H1 (cell line): ENCODE data around the gene KCNJ12. TPM values are rescaled to one million over a fixed set of nuclear protein-coding genes. Genes with fewer than 3 reads are reported as not detected.

ENCODE experiments used
- CTCF ChIA-PET: fragments of 300-600 bp; sonication (Branson Sonifier 250); formaldehyde crosslinking; loops from one replicate; lab custom pipeline; 2021; ENCODE audit not compliant: partially characterized antibody; lab: Charles Lee
- POLR2A ChIA-PET: fragments of 300-600 bp; sonication (Branson Sonifier 250); formaldehyde crosslinking; loops from one replicate; lab custom pipeline; 2021; ENCODE audit warnings: inconsistent platforms; ENCODE audit not compliant: partially characterized antibody; lab: Charles Lee
- DNase-seq, 2 experiments: peaks; one replicate each; pipeline versions ENCODE4 v3.0.0 to v3.0.0-alpha.2; 2010 to 2022; ENCODE audit warnings: low spot score in 2 of 2, low read depth in 1 of 2, mixed read lengths in 1 of 2
- FAIRE-seq: peaks from 2 replicates; lab custom pipeline; 2011; peaks lifted over from hg19 to GRCh38; lab: Jason Lieb, UNC
- H2AFZ ChIP-seq: 2 replicates; pipeline ENCODE4 v1.8.1; 2012; ENCODE audit warnings: low read length, inconsistent platforms
- H2AK5ac ChIP-seq: 2 replicates; pipeline ENCODE4 v1.6.1; 2013; ENCODE audit warnings: low read depth, low read length
- H2BK120ac ChIP-seq: replicated peaks from 2 replicates; pipeline ENCODE3; 2013; ENCODE audit warnings: low read depth, low read length, inconsistent platforms
- H2BK12ac ChIP-seq: 2 replicates; pipeline ENCODE4 v1.6.1; 2013; ENCODE audit warnings: low read depth, low read length
- H2BK15ac ChIP-seq: 2 replicates; pipeline ENCODE4 v1.6.1; 2013; ENCODE audit warnings: low read length
- H2BK20ac ChIP-seq: 2 replicates; pipeline ENCODE4 v1.6.1; 2013; ENCODE audit warnings: low read length
- H2BK5ac ChIP-seq: 2 replicates; pipeline ENCODE4 v1.6.1; 2013; ENCODE audit warnings: low read depth, low read length
- H3K14ac ChIP-seq: 2 replicates; pipeline ENCODE4 v1.6.1; 2013; ENCODE audit warnings: inconsistent platforms; ENCODE audit not compliant: insufficient read length
- H3K18ac ChIP-seq: 2 replicates; pipeline ENCODE4 v1.6.1; 2013; ENCODE audit warnings: low read length; ENCODE audit errors: extremely low read depth
- H3K23ac ChIP-seq: 2 replicates; pipeline ENCODE4 v1.6.1; 2013; ENCODE audit warnings: inconsistent platforms; ENCODE audit not compliant: insufficient read length
- H3K23me2 ChIP-seq: 2 replicates; pipeline ENCODE4 v1.6.1; 2013; ENCODE audit warnings: low read depth, low read length
- H3K27ac ChIP-seq: 2 replicates; pipeline ENCODE4 v1.6.1; 2011; ENCODE audit warnings: low read depth, low read length, inconsistent platforms
- H3K27me3 ChIP-seq, 4 experiments: replicated peaks in 1 of 4; 1 replicate in 1 of 4; 2 replicates in 3 of 4; pipeline versions ENCODE4 v1.6.1 to v1.8.1; 2011 to 2013; ENCODE audit warnings: low read length in 3 of 4, mild to moderate bottlenecking in 3 of 4, inconsistent platforms in 2 of 4, mixed read lengths in 2 of 4, moderate library complexity in 1 of 4; ENCODE audit not compliant: control insufficient read depth in 3 of 4, insufficient read depth in 3 of 4; ENCODE audit errors: extremely low read depth in 1 of 4
- H3K36me3 ChIP-seq, 4 experiments: 2 replicates each; pipeline versions ENCODE4 v1.6.1 to v1.8.1; 2011 to 2013; ENCODE audit warnings: mild to moderate bottlenecking in 4 of 4, low read length in 3 of 4, moderate library complexity in 2 of 4, control low read depth in 1 of 4, inconsistent platforms in 1 of 4; ENCODE audit not compliant: insufficient read depth in 4 of 4, control insufficient read depth in 2 of 4
- H3K4ac ChIP-seq: replicated peaks from 2 replicates; pipeline ENCODE3; 2013; ENCODE audit warnings: low read length, low read depth, mixed read lengths, inconsistent platforms; ENCODE audit not compliant: insufficient read length
- H3K4me1 ChIP-seq, 4 experiments: replicated peaks in 1 of 4; 1 replicate in 1 of 4; 2 replicates in 3 of 4; pipeline versions ENCODE4 v1.6.1 to v1.8.1; 2011 to 2013; ENCODE audit warnings: low read length in 3 of 4, inconsistent platforms in 2 of 4, mixed read lengths in 1 of 4; ENCODE audit not compliant: insufficient read depth in 4 of 4, control insufficient read depth in 3 of 4
- H3K4me2 ChIP-seq, 2 experiments: 2 replicates each; pipeline versions ENCODE4 v1.6.1 to v1.8.1; 2011 to 2013; ENCODE audit warnings: low read depth in 2 of 2, low read length in 2 of 2, control low read depth in 1 of 2, inconsistent platforms in 1 of 2, mild to moderate bottlenecking in 1 of 2; ENCODE audit not compliant: insufficient read depth in 1 of 2
- H3K4me3 ChIP-seq, 4 experiments: fragments of 200-600, 300-600 bp in 1 of 4; sonication (generic), shearing (Covaris generic), sonication (Bioruptor Twin) in 1 of 4; 2 replicates each; pipeline versions ENCODE4 v1.5.1 to v1.8.1; 2011 to 2016; ENCODE audit warnings: low read length in 4 of 4, low read depth in 3 of 4, control low read depth in 2 of 4, inconsistent platforms in 2 of 4, mild to moderate bottlenecking in 2 of 4, mixed read lengths in 1 of 4, moderate library complexity in 1 of 4; ENCODE audit not compliant: insufficient read depth in 2 of 4; ENCODE audit errors: extremely low read depth in 1 of 4
- H3K56ac ChIP-seq: replicated peaks from 2 replicates; pipeline ENCODE3; 2013; ENCODE audit warnings: low read depth, mild to moderate bottlenecking, mixed read lengths, low read length, inconsistent platforms; ENCODE audit not compliant: insufficient read length
- H3K79me1 ChIP-seq: 2 replicates; pipeline ENCODE4 v1.6.1; 2013; ENCODE audit warnings: low read depth, low read length, control low read depth
- H3K79me2 ChIP-seq, 2 experiments: 2 replicates each; pipeline versions ENCODE4 v1.6.1 to v1.8.1; 2012 to 2013; ENCODE audit warnings: low read length in 2 of 2, mild to moderate bottlenecking in 2 of 2, inconsistent platforms in 1 of 2; ENCODE audit not compliant: insufficient read depth in 2 of 2, control insufficient read depth in 1 of 2
- H3K9ac ChIP-seq, 4 experiments: replicated peaks in 1 of 4; 1 replicate in 1 of 4; 2 replicates in 3 of 4; pipeline versions ENCODE4 v1.6.1 to v1.8.1; 2011 to 2013; ENCODE audit warnings: low read depth in 3 of 4, low read length in 3 of 4, control low read depth in 2 of 4, mild to moderate bottlenecking in 2 of 4, moderate library complexity in 2 of 4, inconsistent platforms in 1 of 4; ENCODE audit errors: extremely low read depth in 1 of 4
- H3K9me3 ChIP-seq, 2 experiments: 2 replicates each; pipeline versions ENCODE4 v1.6.1 to v1.8.1; 2012 to 2013; ENCODE audit warnings: mild to moderate bottlenecking in 2 of 2, moderate library complexity in 2 of 2, control low read depth in 1 of 2, inconsistent platforms in 1 of 2, low read depth in 1 of 2, low read length in 1 of 2, mixed read lengths in 1 of 2; ENCODE audit not compliant: insufficient read depth in 2 of 2
- H4K20me1 ChIP-seq, 2 experiments: replicated peaks in 1 of 2; 2 replicates each; pipeline versions ENCODE3 to v1.8.1; 2011 to 2013; ENCODE audit warnings: inconsistent platforms in 2 of 2, low read length in 2 of 2, mild to moderate bottlenecking in 1 of 2; ENCODE audit not compliant: insufficient read depth in 2 of 2, control insufficient read depth in 1 of 2
- H4K5ac ChIP-seq: 2 replicates; pipeline ENCODE4 v1.6.1; 2013; ENCODE audit warnings: low read length, low read depth, mixed read lengths, inconsistent platforms; ENCODE audit not compliant: insufficient read length
- H4K8ac ChIP-seq: 2 replicates; pipeline ENCODE4 v1.8.0; 2013; ENCODE audit warnings: mild to moderate bottlenecking, moderate library complexity, low read length, inconsistent platforms; ENCODE audit not compliant: insufficient read depth; ENCODE audit errors: extremely low read depth
- H4K91ac ChIP-seq: replicated peaks from 2 replicates; pipeline ENCODE3; 2013; ENCODE audit warnings: low read length, mixed read lengths, inconsistent platforms; ENCODE audit not compliant: insufficient read length
- EZH2 ChIP-seq: fragments of 200-600 bp; sonication (generic); IDR thresholded peaks from 2 replicates; pipeline ENCODE4 v1.7.1; 2012; ENCODE audit warnings: low read depth, mild to moderate bottlenecking, moderate library complexity, low read length, inconsistent platforms; ENCODE audit not compliant: severe bottlenecking
- HDAC2 ChIP-seq, 2 experiments: fragments of 300-600 bp in 1 of 2; sonication (generic) in 1 of 2; IDR thresholded peaks; 2 replicates each; pipeline ENCODE4 v1.6.1; 2011 to 2012; ENCODE audit warnings: low read depth in 2 of 2, low read length in 2 of 2, mild to moderate bottlenecking in 2 of 2, moderate library complexity in 2 of 2, borderline replicate concordance in 1 of 2, inconsistent platforms in 1 of 2
- KDM1A ChIP-seq: fragments of 200-600, 300-600 bp; sonication (generic); IDR thresholded peaks from 2 replicates; pipeline ENCODE4 v1.7.1; 2016; ENCODE audit warnings: mild to moderate bottlenecking, low read length, borderline replicate concordance
- RAD21 ChIP-seq, 2 experiments: IDR thresholded peaks in 1 of 2; conservative IDR thresholded peaks in 1 of 2; 2 replicates each; pipeline ENCODE4 v1.6.1; 2011; ENCODE audit warnings: low read depth in 2 of 2, low read length in 2 of 2, improper control_type of control experiment in 1 of 2, inconsistent platforms in 1 of 2, mild to moderate bottlenecking in 1 of 2, moderate library complexity in 1 of 2
- RBBP5 ChIP-seq: IDR thresholded peaks from 2 replicates; pipeline ENCODE4 v1.7.1; 2012; ENCODE audit warnings: low read depth, mild to moderate bottlenecking, inconsistent platforms, low read length, moderate library complexity, borderline replicate concordance
- RXRA ChIP-seq: IDR thresholded peaks from 2 replicates; pipeline ENCODE4 v1.6.1; 2011; ENCODE audit warnings: low read depth, mild to moderate bottlenecking, low read length, moderate library complexity; ENCODE audit not compliant: insufficient read depth
- SIX5 ChIP-seq: IDR thresholded peaks from 2 replicates; pipeline ENCODE4 v1.6.1; 2011; ENCODE audit warnings: mild to moderate bottlenecking, low read depth, low read length
- SUZ12 ChIP-seq: fragments of 200-600 bp; sonication (generic); IDR thresholded peaks from 2 replicates; pipeline ENCODE4 v1.6.1; 2012; ENCODE audit warnings: mild to moderate bottlenecking, inconsistent platforms, low read length, moderate library complexity, mixed read lengths
- TBP ChIP-seq: IDR thresholded peaks from 2 replicates; pipeline ENCODE4 v1.6.1; 2011; ENCODE audit warnings: low read depth, low read length, improper control_type of control experiment
- TCF12 ChIP-seq: IDR thresholded peaks from 2 replicates; pipeline ENCODE4 v1.6.1; 2011; ENCODE audit warnings: low read depth, mild to moderate bottlenecking, low read length
- WGBS, 2 experiments: shearing (Covaris generic) in 1 of 2; methylation state at CpG; one replicate each; pipeline versions ENCODE4 v1.1.6 to v1.1.7; 2013 to 2015; ENCODE audit warnings: low lambda C conversion rate in 2 of 2, mixed read lengths in 2 of 2, inconsistent platforms in 1 of 2, low coverage in 1 of 2, missing lambda C conversion rate in 1 of 2; ENCODE audit not compliant: insufficient replicate concordance in 2 of 2, insufficient coverage in 1 of 2, insufficient read length in 1 of 2; ENCODE audit errors: extremely low coverage in 1 of 2, missing lambda C conversion rate in 1 of 2; 5-methylcytosine and 5-hydroxymethylcytosine counted together
- polyA plus RNA-seq, 7 experiments: library from polyadenylated mRNA; depleted of rRNA in 3 of 7; stranded (reverse) in 5 of 7; unstranded in 2 of 7; fragments of >200 nt in 5 of 7; fragments of 200-250 nt in 2 of 7; gene quantifications; 1 replicate in 5 of 7; 2 replicates in 1 of 7; 4 replicates in 1 of 7; pipeline versions ENCODE4 v1.2.1 to v1.2.3, GENCODE V29; 2011 to 2013; ENCODE audit warnings: missing spikeins in 2 of 7, mixed read lengths in 2 of 7
- total RNA-seq: library from RNA; stranded (reverse); fragmentation: NEBNext Ultra II Directional; extraction: Animal tissue kit (Norgen Biotek cat#: 25700); gene quantifications from 2 replicates; pipeline ENCODE4 v1.2.1, GENCODE V29; 2021

Gene KCNJ12
- total and polyA plus RNA-seq, 2 of the 8 experiments (the other 6 are each of a cell fraction or from before 2014, with no cell fraction given): 1.2 to 1.5 TPM

DNA sequence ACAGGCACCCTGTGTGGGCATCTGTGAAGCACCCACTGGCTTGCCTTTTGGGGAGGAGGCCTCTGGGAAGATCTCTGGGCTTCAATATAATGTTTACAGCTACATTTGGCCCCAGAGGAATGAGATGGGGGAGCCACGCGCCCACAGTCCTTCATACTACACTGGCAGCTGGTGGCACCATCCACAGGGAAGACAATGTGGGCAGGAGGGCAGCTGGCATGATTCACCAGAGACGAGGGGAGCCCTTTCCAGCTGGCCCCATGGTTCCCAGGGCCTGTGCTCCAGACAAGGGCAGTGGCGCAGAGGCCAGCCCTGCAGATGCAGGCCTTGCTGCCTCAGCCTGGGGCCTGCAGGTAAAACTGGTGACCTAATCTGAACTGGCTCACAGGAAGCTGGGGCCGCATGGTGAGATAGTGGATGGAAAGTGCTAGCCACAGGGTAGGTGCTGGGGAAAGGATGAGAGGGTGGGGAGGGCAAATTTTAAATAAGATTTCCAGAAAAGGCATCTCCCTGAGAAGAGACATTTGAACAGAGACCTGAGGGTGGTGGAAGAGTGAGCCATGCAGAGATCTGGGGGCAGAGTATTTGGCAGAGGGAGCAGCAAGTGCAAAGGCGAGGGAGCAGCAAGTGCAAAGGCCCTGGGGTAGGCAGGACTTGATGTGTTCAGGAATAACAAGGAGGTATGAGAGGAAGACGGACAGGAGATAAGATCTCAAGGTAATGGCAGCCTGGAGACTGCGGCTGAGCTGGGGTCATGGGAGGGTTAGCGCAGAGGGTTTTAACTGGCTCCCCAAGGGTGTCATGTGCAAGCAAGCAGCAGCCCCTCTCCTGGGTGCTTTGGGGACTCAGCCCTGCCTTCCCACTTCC, 12.1 kb upstream of the KCNJ12 start:
- H3K56ac ChIP-seq: no peak overlapping the region
- no peak overlapping the region for H3K23ac ChIP-seq
- no peaks in the 10 kb centered on the region for H3K79me1 ChIP-seq
- H3K79me2 ChIP-seq: no peaks in the 10 kb centered on the region
- peaks cover 0 to 4% of the 10 kb centered on the region in 2 experiments for H4K20me1 ChIP-seq
- H3K9me3 ChIP-seq: no peaks in the 10 kb centered on the region
- WGBS, 2 experiments: 87% methylated on average over 9 of the region's 9 CpGs; no CpG with 5 or more reads in 1 of the 2 experiments
- H3K27me3 ChIP-seq: no peaks in the 10 kb centered on the region; a peak in 2 of 7 replicates
- H3K9ac ChIP-seq: no peak overlapping the region
- no peak overlapping the region for H2AFZ ChIP-seq
- no peak overlapping the region for H2BK15ac ChIP-seq
- H3K4ac ChIP-seq: no peak overlapping the region
- H3K4me1 ChIP-seq: peaks cover 0 to 13% (median 6%) of the 10 kb centered on the region in 4 experiments; a peak in 6 of 7 replicates
- no peak overlapping the region for H4K91ac ChIP-seq
- H3K4me2 ChIP-seq: no peak overlapping the region
- H4K8ac ChIP-seq: no peak overlapping the region
- no peak overlapping the region for H2BK20ac ChIP-seq
- no peak overlapping the region for H3K14ac ChIP-seq
- H3K4me3 ChIP-seq: no peak overlapping the region
- CTCF ChIA-PET: interaction anchor here (0.7 to 2.0 kb wide), 3 partner anchors 11 to 93 kb away, joined by 3 to 7 read pairs (median 4); no protein-coding TSS in a partner anchor
- no peak overlapping the region for H4K5ac ChIP-seq
- FAIRE-seq (no peak), DNase-seq (no peak)
- no peak overlapping the region for H2BK5ac ChIP-seq
- no peak overlapping the region for H2BK120ac ChIP-seq
- H3K27ac ChIP-seq: no peak overlapping the region
- POLR2A ChIA-PET: interaction anchor here (1.1 kb wide), 2 partner anchors 9 to 11 kb away, joined by 3 read pairs; no protein-coding TSS in a partner anchor
- H3K36me3 ChIP-seq: no peaks in the 10 kb centered on the region
- H2AK5ac ChIP-seq: 0 out of 2 replicates have a peak overlapping the region, but pooled peaks have one; percentile 13
- no peak overlapping the region; the same call in 1 of the 2 replicates for H3K18ac ChIP-seq
- no peak overlapping the region for H2BK12ac ChIP-seq
- H3K23me2 ChIP-seq: peaks cover 15% of the 10 kb centered on the region; the same call in 1 of the 2 replicates
- TF ChIP-seq TBP (no peak), EZH2 (no peak), SIX5 (no peak), RBBP5 (no peak), TCF12 (no peak), HDAC2 (IDR thresholded peaks at IDR 0.05; ENCODE audit: borderline replicate concordance in 1 of 2, low read depth in 2 of 2, low read length in 2 of 2) (no peak), KDM1A (no peak; the same call in none of the 2 replicates), RAD21 (IDR thresholded peaks at IDR 0.05 in 1 of 2, conservative IDR thresholded peaks at IDR 0.05 in 1 of 2; ENCODE audit: low read depth in 2 of 2, low read length in 2 of 2) (no peak), RXRA (no peak), SUZ12 (no peak)
